ENCODE measurements around the gene RSPH9. TPM values are rescaled to one million over a fixed set of nuclear protein-coding genes. Genes with fewer than 3 reads are reported as not detected.

The RSPH9 gene
- total and polyA plus RNA-seq, 2 donors from 2014 or later, result 0.16 to 0.45 TPM

DNA sequence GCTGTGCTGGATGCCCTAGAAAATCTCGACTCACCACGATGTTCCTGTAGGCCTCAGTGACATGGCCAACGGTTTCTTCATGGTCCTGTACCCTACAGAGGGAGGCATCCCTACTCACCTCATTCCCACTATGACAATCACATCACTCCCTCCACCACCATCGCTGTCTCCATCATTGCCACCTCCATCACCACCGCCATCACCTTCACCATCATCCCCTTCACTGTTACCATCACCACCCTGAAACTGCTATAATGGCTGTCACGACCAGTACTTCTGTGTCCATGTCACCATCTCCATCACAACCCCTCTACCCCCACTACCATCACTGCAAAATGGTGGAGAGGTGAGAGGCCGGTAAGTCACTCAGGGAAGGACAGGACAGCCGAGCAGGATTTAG lies 72.6 kb downstream of the RSPH9 start:
- FAIRE-seq, result no peak
- Histone ChIP-seq H3K27me3 (ENCODE audit: control insufficient read depth, insufficient read depth, low read length) (no peaks in the 10 kb centered on the region), H3K9ac (ENCODE audit: low read length in 3 of 3) (no peak overlapping the region), H3K27ac (ENCODE audit: low read depth in 2 of 2, low read length in 2 of 2) (peak overlapping the region in 1 of 2 donors; percentile 67), H3K4me3 (ENCODE audit: low read length in 3 of 3) (no peak overlapping the region), H3K36me3 (ENCODE audit: control insufficient read depth in 2 of 3, insufficient read depth in 3 of 3, low read length in 3 of 3) (no peaks in the 10 kb centered on the region), H3K4me1 (ENCODE audit: control insufficient read depth in 2 of 3, insufficient read depth in 2 of 3, low read depth in 1 of 3, low read length in 3 of 3) (peaks cover 0 to 4% (median 0%) of the 10 kb centered on the region in 3 donors), H3K9me3 (ENCODE audit: control insufficient read depth in 2 of 3, insufficient read depth in 1 of 3, low read length in 3 of 3) (no peaks in the 10 kb centered on the region)
- TF ChIP-seq, protein P1, sequence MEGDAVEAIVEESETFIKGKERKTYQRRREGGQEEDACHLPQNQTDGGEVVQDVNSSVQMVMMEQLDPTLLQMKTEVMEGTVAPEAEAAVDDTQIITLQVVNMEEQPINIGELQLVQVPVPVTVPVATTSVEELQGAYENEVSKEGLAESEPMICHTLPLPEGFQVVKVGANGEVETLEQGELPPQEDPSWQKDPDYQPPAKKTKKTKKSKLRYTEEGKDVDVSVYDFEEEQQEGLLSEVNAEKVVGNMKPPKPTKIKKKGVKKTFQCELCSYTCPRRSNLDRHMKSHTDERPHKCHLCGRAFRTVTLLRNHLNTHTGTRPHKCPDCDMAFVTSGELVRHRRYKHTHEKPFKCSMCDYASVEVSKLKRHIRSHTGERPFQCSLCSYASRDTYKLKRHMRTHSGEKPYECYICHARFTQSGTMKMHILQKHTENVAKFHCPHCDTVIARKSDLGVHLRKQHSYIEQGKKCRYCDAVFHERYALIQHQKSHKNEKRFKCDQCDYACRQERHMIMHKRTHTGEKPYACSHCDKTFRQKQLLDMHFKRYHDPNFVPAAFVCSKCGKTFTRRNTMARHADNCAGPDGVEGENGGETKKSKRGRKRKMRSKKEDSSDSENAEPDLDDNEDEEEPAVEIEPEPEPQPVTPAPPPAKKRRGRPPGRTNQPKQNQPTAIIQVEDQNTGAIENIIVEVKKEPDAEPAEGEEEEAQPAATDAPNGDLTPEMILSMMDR (IDR thresholded peaks at IDR 0.05; ENCODE audit: borderline replicate concordance, extremely low read depth, insufficient read depth), result no peak
- intact Hi-C loops (cut with DNase I), result no loop called here
- no peak for DNase-seq

DNA sequence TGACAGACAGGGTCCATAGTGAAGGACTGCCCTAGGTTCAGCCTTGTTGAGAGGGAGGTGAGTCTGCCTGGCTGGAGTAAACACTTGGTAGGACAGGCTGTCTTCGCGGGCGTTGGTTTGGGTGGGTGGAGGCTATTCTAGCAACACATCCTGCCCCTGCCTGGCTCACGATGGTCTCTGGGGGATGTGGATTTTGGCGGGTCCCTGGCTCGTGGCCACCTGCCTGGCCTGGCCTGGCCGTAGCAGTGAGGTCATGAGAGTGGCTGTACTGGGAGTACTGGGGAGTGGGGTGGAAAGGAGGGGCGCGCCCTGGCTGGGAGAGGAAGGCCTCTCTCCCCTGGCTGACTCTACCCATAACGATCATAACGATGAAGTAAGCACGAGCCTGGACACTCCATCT lies 73.0 kb downstream of the RSPH9 start:
- Histone ChIP-seq H3K4me1 (ENCODE audit: control insufficient read depth in 2 of 3, insufficient read depth in 2 of 3, low read depth in 1 of 3, low read length in 3 of 3) (peaks cover 0 to 4% (median 0%) of the 10 kb centered on the region in 3 donors), H3K9ac (ENCODE audit: low read length in 3 of 3) (no peak overlapping the region), H3K27ac (ENCODE audit: low read depth in 2 of 2, low read length in 2 of 2) (peak overlapping the region; percentile 67 to 74), H3K36me3 (ENCODE audit: control insufficient read depth in 2 of 3, insufficient read depth in 3 of 3, low read length in 3 of 3) (no peaks in the 10 kb centered on the region), H3K4me3 (ENCODE audit: low read length in 3 of 3) (no peak overlapping the region), H3K9me3 (ENCODE audit: control insufficient read depth in 2 of 3, insufficient read depth in 1 of 3, low read length in 3 of 3) (no peaks in the 10 kb centered on the region), H3K27me3 (ENCODE audit: control insufficient read depth, insufficient read depth, low read length) (no peaks in the 10 kb centered on the region)
- TF ChIP-seq, protein P1 (IDR thresholded peaks at IDR 0.05; ENCODE audit: borderline replicate concordance, extremely low read depth, insufficient read depth), result no peak
- peak in 1 of 5 donors; percentile 67 for DNase-seq
- intact Hi-C loops (cut with DNase I), result no loop called here
- no peak for FAIRE-seq

DNA sequence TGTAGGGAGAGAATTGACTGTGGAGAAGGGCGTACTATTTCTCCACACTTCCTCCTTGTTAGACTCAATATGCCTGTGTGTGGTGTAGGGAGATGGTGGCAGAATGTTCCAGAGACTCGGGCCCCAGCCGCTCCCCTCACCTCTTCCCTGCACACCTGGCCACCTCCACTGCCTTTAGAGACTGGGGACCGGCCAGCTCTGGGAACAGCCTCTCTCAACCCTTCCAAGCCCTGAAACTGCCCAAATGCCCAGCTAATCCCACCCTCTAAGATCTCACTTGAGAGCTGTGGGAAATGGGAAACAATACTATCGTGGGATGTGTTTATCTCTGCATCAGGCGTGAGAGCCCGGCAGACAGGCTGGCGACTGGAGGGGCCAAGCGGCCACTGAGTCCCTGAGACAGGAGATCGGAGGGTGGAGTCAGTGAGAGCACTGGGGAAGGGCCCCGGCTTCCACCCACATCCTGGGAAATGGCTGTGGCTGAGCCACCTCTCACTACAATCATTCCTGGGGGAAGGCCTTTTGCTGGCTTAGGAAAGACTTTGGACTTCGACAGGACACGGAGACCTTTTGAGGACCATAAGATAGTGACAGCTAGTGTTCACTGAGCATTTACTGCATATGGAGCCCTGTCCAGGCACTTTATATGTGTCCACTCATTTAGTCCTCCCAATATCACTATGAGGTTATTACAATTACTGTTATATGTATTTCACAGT lies 73.7 kb downstream of the RSPH9 start:
- intact Hi-C loops (cut with DNase I), result no loop called here
- H3K4me1 ChIP-seq (ENCODE audit: control insufficient read depth in 2 of 3, insufficient read depth in 2 of 3, low read depth in 1 of 3, low read length in 3 of 3), result peaks cover 0 to 4% (median 0%) of the 10 kb centered on the region in 3 donors
- H3K27ac ChIP-seq (ENCODE audit: low read depth in 2 of 2, low read length in 2 of 2), result peak overlapping the region; percentile 51 to 74
- FAIRE-seq (no peak), DNase-seq (peak in 1 of 5 donors; percentile 35)
- no peaks in the 10 kb centered on the region for H3K36me3 ChIP-seq (ENCODE audit: control insufficient read depth in 2 of 3, insufficient read depth in 3 of 3, low read length in 3 of 3)
- TF ChIP-seq, protein P1 (IDR thresholded peaks at IDR 0.05; ENCODE audit: borderline replicate concordance, extremely low read depth, insufficient read depth), result no peak
- no peaks in the 10 kb centered on the region for H3K27me3 ChIP-seq (ENCODE audit: control insufficient read depth, insufficient read depth, low read length)
- H3K9ac ChIP-seq (ENCODE audit: low read length in 3 of 3), result no peak overlapping the region
- H3K4me3 ChIP-seq (ENCODE audit: low read length in 3 of 3), result no peak overlapping the region
- H3K9me3 ChIP-seq (ENCODE audit: control insufficient read depth in 2 of 3, insufficient read depth in 1 of 3, low read length in 3 of 3), result no peaks in the 10 kb centered on the region
